Left ventricle myocardium superior (tissue), 1 donor: Measurements from ENCODE around the gene VPS13D. TPM values are rescaled to one million over a fixed set of nuclear protein-coding genes. Genes with fewer than 3 reads are reported as not detected.

Experiments
- ATAC-seq: fragments of 200-7000 bp; cut with Tn5 transposase; one replicate; pipeline ENCODE4 v1.9.1; 2020; ENCODE audit warnings: mild to moderate bottlenecking, moderate library complexity
- DNase-seq: peaks from one replicate; pipeline ENCODE4 v3.0.0-alpha.2; 2020
- intact Hi-C: fragments of 100-400 bp; cut with micrococcal nuclease; formaldehyde crosslinking; loops from one replicate; pipeline ENCODE4 v1.11.0; 2022
- microRNA-seq: library from miRNA; unstranded; fragments of <30 nt; microRNA quantifications from one replicate; pipeline ENCODE4 v1.2.0, GENCODE V29; 2020; ENCODE audit warnings: borderline number of aligned reads
- total RNA-seq: library from RNA; stranded (reverse); fragmentation: NEBNext Ultra II Directional; extraction: Animal tissue kit (Norgen Biotek cat#: 25700); gene quantifications from one replicate; pipeline ENCODE4 v1.2.1, GENCODE V29; 2021
- donor health status: DM: no; HTN: yes; CAD: no; lungs with severe emphysema.

VPS13D gene
- total RNA-seq, 1 donor from 2014 or later = 112 TPM

- no peak for ATAC-seq
- intact Hi-C loops = no loop called here
- DNase-seq = no peak
Observed at GRCh38 chr1:12561121-12561520, 331.3 kb downstream of the VPS13D start.

Small RNA genes within 50 kb of the gene (microRNA-seq; reads per million reads assigned to microRNA genes)
- not detected for gene MIR4632

Other genes with a start within 250 kb of the VPS13D start
- gene MFN2, start 249.6 kb upstream of the VPS13D start, total RNA-seq = 688 TPM
- 11.5 TPM for gene MIIP, start 210.5 kb upstream of the VPS13D start, total RNA-seq
- gene TNFRSF8, start 166.7 kb upstream of the VPS13D start, total RNA-seq = 1.2 TPM
- 13.0 TPM for gene TNFRSF1B, start 63.0 kb upstream of the VPS13D start, total RNA-seq